ENCODE data around the gene GNG3. TPM values are rescaled to one million over a fixed set of nuclear protein-coding genes. Genes with fewer than 3 reads are reported as not detected.
"Not testable (repeated sequence)": the region's sequence is repeated elsewhere in the genome, so short reads cannot be mapped to it uniquely, and the experiment has no call there.

GNG3 gene
- total RNA-seq, 1 donor from 2014 or later: 20.0 TPM

DNA sequence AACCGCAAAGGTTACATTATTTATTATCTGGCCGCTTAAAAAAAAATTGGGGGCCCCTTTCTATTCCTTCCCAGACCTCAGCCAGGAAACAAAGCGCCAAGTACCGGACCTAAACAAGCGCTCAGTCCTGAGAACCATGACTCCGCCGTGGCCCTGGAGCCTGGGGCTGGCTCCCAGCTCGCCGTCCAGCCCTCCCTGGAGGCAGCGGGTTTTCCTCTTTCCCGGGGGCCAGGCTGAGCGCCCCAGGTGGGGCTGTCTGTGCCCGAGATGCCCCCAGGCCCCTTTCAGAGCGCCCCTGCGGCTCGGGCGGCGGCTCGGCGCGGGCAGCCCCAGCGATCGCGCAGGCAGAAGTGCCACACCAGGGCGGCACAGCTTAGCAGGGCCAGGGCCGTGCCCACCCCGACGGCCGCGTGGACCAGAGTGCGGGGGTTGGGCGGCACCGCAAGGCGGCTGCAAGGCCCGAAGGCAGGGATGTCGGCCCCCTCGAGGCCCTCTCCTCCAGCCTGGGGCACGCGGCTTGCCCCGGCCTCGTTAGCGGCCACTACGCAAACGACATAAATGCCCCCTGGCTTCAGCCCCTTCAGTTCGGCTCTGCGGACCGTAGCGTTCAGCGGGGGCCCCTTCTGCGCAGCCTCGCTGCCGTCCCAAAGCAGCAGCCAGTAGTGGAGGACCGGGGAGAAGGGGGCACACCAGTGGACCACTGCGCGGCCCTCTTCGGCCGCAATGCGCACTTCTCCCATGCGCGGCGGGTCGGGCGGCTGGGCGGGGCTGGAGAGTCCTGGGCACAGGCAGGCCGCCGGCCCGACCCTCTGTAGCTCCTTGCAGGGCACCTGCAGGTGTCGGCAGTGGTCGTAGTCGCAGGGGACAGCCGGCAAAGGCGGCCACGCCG, 19.7 kb upstream of the GNG3 start:
- FAIRE-seq (no peak), DNase-seq (ENCODE audit: low spot score in 2 of 2) (no peak)

DNA sequence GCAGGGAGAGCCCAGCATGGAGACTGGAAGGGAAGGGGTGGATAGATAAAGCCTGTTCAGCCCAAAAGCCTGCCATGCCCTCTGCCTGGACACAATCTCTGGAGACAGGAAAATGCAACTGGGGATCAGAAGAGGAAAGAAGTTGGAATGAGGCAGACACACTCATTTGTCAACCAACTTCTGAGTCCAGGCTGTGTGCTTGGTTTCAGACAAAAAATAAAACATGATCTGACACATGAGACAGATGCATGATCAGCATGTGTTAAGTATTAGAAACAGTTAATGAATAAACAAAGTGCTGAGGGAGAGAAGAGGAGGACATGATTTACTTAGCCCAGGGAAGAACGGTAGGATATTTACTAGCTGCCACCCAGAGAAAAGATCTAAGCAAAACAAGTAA, 19.0 kb upstream of the GNG3 start:
- no peak for DNase-seq (ENCODE audit: low spot score in 2 of 2)
- no peak for FAIRE-seq

DNA sequence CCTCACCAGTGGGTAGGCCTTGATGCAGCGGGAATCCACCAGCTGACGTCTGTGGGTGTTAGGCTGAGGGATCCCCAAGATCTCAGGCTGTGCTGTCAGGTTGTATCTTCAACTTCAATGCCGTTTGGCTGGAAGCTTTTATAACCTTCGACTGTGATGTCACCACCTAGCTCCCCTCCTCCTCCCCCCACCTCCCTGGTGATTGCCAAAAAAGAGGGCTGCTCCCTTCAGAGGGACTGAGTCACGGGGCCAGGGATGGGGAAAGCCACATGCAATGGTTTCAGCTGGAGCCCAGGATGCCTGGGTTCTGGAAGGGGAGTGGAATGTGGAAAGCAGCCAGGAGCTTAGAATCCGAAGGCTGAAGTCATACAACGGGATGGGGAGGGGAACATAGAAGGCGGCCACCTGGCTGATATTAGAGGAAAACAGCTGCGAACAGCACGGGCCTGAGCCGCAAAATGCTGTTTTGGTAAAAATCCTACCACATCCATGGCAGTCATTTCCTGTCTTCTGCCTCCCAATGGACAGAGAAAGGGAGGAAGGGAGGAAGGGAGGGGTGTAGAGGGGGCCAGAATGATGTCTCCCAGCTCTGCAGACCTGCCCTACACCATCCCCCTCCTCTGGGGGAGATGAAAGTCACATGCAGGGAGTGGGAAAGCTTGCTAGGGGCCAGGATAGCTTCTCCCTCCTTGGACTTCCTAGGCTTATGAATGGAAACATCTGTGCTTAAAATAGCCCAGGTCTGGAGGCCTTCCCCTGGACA, 17.9 kb upstream of the GNG3 start, which contains the start of gene LRRN4CL:
Gene LRRN4CL (minus strand): TSS at position 110 of the 763 bp plus-strand sequence. CDS start 1,022 bp downstream, outside the sequence.
- FAIRE-seq: no peak
- peak; percentile 14 to 70 for DNase-seq (ENCODE audit: low spot score in 2 of 2)

DNA sequence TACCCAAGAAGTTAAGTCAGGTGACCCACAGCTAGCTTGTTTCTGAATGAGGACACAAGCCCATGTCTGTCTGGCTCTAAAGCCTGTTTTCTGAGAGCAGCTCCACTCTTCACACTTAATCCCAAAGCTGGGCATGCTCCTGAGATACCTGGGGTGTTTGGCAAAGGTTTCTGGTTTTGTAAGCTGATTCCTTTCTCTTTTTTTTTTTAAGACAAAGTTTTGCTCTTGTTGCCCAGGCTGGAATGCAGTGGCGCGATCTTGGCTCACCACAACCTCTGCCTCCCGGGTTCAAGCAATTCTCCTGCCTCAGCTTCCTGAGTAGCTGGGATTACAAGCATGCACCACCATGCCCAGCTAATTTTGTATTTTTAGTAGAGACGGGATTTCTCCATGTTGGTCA, 13.9 kb upstream of the GNG3 start:
- DNase-seq (ENCODE audit: low spot score in 2 of 2); FAIRE-seq: not testable (repeated sequence)

DNA sequence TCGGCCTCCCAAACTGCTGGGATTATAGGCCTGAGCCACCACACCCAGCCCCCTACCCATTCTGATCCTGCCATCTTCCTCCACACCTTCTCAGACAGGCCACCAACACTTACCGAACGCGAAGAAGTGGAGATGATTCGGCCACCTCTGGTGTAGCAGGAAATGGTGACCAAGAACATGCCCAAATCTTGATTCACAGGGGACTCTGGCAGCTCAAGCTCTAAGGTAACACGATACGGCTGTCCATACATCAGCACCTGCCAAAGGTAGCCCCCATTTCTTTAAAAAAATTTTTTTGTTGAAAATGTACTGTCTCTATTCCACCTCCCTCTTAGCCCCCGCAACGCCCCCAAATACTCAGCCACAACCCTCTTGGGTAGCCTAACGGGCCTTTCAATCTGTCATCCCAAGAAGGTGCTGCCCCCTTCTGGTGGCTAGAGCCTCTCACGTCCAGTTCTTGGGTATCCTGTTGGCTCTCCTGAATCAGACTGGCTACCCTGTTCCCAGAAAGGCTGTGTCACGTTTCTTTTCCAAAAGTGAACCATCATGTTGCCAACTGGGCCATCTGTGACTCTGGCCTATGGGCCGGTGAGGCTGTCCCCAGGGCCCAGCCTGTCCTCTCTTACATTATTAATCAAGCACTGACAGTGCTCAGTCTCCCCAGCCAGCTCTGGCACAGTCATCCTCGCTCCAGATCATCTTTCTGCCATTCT, 12.9 kb upstream of the GNG3 start:
- FAIRE-seq (no peak), DNase-seq (ENCODE audit: low spot score in 2 of 2) (peak; percentile 59 to 75)

DNA sequence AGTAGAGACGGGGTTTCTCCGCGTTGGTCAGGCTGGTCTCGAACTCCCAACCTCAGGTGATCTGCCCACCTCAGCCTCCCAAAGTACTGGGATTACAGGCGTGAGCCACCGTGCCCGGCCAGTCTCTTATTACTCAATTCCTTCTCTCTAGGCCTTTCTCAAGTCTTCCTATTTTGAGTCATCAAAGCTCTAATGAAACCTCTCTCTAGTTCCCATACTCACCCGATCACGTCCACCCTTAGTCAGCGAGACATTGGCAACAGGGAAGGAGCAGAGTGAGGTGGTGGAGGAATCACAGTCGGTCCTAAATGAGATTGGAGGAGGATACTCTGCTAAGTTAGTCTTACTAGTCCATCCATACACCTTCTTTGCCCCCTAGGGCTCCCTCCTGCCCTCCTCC, 5.2 kb upstream of the GNG3 start:
- FAIRE-seq: no peak
- DNase-seq (ENCODE audit: low spot score in 2 of 2): no peak

DNA sequence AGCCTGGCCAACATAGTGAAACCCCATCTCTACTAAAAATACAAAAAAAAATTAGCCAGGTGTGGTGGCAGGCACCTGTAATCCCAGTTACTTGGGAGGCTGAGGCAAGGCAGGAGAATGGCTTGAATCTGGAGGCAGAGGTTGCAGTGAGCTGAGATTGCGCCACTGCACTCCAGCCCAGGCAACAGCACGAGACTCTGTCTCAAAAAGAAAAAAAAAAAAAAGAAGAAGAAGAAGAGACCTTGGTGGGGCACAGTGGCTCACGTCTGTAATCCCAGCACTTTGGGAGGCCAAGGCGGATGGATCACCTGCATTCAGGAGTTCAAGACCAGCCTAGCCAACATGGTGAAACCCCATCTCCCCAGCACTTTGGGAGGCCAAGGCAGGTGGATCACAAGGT, 3.6 kb upstream of the GNG3 start:
- not testable (repeated sequence) for FAIRE-seq; DNase-seq (ENCODE audit: low spot score in 2 of 2)

DNA sequence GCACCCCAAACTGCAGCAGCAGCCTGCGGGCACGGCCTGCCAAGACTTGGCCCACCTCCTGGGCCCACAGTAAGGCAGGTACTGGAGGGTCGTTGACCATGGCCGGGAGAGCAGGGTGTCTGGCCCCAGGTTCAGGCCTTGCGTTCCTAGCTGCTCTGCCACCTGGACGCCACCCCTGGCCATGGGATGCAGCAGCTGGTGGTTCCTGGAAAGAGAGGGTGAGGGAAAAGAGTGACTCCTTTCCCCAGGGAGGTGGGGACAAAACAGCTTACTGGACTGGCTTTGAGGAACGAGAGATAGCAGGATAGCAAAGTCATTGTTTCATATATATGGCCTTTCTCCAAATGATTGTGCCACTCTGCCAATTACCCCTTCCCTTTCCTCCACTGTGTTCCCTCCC, 2.1 kb upstream of the GNG3 start:
- no peak for FAIRE-seq

DNA sequence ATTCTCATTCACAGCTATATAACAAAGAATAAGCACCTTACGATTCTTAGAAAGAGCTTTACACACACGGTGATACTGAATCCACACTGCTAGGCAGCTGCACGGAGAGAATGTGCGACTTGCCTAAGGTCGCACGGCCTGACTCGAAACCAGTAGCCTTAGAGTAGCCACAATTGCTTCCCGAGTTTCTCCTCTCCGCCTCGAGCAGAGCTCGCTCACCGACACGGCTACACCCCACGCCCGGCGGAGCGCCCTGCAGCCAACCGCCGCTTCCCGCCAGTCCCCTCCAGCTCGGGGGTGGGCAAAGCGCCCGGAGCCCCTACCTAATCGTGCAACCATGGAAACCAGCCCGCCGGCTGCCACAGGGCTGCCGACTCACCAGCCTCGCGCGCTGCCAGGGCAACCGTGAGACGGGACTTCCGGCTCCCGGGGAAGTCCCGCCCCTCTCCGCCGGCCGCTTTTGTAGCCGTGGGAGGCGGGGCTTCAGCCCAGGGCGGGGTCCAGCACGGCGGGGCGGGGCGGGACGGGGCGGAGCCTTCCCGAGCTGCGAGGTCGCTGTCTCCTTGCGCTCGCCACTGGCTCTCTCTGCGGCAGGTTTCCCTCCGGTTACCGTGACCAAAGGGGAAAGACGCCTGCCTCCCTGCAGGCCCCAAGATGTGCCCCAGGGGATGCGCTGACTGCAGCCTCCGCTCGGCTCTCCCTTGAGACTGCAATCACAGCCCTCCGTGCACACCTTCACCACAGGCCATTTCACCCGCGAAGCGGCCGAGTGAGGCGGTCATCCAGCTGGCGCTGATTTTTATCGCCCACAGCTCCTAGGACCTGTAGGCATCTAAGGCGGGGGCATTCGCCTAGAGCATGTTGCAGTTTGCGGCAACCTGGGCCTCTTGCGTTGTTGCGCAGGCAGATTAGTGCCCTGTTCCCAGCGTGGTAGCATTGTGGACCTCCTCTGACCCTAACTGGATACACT, 1.3 kb upstream of the GNG3 start:
- FAIRE-seq (no peak), DNase-seq (ENCODE audit: low spot score in 2 of 2) (peak; percentile 93 to 97)

More for the DNA sequence above, 2.1 kb upstream of the GNG3 start:
- DNase-seq (ENCODE audit: low spot score in 2 of 2): no peak

DNA sequence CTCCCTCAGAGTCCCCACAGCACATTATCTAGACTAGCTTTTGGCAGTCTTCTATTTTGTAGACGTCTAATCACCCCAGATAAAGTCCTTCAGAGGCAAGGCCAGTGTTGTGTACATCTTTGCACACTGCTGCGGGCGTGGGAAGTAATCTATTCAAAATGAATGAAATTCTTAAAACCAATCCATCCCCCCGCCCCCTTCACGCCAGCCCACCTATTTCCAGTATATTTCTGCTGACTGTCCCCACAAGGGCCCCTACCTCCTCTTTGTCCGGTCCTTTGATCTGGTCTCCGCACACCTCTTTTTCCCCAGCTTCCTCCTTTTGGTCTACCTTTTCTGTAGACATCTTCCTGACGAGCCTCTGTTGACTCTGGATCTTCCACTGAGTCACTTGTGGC, 627 bp upstream of the GNG3 start:
- no peak for FAIRE-seq

DNA sequence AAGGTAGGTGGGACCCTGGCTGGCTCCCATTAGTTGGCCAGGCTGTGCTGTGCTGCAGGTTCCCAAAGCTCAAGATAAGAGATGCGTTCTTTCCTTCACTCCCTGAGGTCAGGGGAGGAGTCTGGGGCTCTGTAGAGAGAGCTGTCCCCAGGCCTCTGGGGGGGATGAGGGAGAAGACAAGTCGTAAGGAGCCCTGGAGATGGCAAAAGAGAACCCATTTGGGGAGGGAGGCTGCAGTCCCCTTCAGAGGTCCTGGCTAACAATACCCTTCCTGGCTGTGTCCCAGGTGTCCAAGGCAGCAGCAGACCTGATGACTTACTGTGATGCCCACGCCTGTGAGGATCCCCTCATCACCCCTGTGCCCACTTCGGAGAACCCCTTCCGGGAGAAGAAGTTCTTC, 916 bp downstream of the GNG3 start:
- DNase-seq (ENCODE audit: low spot score in 2 of 2): no peak
- no peak for FAIRE-seq

More for the DNA sequence above, 627 bp upstream of the GNG3 start:
- DNase-seq (ENCODE audit: low spot score in 2 of 2): no peak

DNA sequence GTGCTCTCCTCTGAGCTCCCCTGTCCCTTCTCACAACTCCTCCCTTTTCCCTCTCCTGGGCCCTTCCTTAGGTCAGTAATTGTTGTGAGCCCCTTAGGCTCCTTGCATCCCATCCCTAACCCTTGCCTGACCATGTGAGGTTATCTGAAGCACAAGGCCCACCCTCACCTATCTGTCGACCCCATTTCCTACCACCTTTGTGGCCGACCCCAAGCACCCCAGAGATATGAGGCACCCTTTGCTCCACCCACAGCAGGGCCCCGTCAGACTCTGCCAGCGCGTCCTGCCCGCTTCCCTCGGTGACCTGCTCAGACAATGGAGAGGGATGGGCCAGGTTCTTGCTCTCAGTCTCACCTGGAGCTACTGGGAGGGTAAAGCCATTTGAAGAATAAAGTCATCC, 1.3 kb downstream of the GNG3 start:
- FAIRE-seq (no peak), DNase-seq (ENCODE audit: low spot score in 2 of 2) (no peak)

DNA sequence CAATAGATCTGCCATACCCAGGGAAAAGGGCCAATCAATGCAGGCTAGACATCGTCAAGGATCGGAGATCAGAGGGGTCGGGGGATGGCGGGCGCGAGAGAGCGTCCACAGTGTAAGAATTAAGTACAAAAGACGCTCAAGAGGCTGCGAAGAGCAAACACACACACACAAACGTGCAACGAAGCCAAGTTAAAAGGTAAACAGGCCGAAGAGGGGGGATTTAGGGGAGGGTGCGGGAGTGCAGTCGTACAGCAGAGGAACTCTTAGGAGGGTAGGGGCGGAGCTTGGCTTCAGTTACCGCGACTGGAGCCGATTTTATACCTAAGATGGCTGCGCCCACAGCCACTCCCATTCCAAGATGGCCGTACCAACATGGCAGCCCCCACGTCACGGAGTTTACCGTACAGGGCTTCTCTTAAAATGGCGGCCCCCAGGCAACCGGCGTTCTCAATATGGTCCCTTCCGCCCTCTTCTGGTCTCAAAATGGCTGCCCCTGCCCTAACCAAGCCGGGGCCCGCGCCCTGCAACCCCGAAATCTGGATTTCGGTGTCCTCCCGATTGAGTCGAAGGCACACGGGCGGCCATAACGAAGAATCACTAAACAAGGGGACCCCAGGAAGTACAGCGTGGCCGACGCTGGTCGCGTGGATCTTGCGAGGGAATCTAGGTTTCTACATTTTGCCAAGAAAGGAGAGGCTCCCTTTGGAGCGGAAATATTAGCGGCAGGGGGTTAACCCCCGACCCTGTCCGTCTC, 1.9 kb downstream of the GNG3 start:
- no peak for FAIRE-seq
- DNase-seq (ENCODE audit: low spot score in 2 of 2): peak; percentile 84 to 86

DNA sequence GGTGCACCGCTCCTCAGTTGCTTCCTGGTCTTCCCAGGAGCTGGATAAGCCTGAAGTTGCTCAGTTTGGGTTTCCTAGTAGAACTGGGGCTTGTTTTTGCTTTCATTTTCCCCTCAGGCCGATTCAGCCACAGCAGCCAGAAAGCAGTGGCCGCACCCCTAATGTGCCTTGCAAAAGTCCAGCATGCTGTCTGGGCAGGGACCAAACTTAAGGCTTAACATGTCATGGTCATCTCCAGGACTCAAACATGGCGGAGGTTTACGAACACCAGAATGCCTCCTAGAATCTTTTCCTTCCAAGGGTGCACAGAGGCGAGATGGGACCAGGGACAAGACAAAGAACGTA, 2.5 kb downstream of the GNG3 start:
- DNase-seq (ENCODE audit: low spot score in 2 of 2) (no peak), FAIRE-seq (no peak)

DNA sequence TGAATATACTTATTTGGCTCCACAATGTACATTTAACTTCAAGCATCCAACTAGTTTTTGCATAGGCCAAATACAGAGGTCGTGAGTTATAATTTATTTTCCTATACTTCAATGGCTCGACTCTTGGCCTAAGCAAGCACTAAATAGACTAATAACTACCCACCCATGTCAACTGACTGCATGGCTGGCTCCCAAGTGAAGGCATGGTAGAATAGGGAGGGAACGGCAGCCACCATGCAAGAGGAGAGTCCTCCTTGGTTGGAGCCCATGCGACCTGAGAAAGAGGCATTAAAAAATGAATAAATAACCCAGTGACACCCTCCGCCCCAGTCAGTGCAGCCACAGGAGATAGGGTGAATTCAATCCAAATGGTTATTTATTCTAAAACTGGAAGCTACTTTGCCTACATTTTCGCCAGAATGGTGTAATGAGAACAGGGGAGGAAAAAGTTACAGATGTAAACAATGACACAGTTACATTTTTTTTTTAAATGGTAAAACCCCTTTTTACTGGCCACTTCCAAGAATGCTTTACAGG, 4.9 kb downstream of the GNG3 start:
- no peak for DNase-seq (ENCODE audit: low spot score in 2 of 2)
- no peak for FAIRE-seq

DNA sequence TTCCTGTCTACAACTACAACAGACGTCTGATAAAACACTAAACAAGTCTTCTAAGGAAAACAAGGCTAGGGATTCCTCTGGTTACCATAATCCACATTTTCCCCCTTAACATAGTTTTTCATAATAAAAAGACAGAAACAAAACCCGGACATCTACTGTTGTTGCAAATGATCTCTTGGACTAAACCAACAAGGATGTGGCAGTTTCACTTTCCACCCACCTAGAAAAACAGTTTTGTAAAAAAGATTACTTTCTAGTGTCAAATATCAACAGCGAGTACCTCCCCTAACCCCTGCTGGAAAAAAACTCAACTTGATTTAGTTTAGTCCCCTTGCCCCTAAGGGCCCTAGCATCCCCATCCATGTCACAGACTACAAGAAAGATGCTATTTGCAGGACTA, 5.4 kb downstream of the GNG3 start:
- DNase-seq (ENCODE audit: low spot score in 2 of 2) (no peak), FAIRE-seq (no peak)

DNA sequence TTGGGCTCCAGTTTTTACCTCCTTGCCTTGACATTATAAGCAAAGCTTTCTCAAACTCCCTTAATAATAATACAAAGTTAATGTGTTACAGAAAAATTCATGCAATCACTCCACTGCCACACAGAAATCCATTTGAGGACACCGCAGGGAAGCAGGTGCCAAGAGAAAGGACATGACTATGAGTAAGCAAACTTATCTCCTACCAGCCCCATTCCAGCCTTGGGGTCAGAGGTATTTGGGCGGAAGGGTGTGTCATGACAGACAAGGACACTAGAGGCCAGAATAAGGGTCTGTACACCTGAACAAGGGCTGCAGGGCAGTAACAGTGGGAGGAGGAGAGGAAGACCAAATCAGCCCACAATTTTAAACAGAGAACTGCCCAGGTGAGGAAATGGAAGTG, 5.9 kb downstream of the GNG3 start:
- no peak for FAIRE-seq
- DNase-seq (ENCODE audit: low spot score in 2 of 2): no peak

DNA sequence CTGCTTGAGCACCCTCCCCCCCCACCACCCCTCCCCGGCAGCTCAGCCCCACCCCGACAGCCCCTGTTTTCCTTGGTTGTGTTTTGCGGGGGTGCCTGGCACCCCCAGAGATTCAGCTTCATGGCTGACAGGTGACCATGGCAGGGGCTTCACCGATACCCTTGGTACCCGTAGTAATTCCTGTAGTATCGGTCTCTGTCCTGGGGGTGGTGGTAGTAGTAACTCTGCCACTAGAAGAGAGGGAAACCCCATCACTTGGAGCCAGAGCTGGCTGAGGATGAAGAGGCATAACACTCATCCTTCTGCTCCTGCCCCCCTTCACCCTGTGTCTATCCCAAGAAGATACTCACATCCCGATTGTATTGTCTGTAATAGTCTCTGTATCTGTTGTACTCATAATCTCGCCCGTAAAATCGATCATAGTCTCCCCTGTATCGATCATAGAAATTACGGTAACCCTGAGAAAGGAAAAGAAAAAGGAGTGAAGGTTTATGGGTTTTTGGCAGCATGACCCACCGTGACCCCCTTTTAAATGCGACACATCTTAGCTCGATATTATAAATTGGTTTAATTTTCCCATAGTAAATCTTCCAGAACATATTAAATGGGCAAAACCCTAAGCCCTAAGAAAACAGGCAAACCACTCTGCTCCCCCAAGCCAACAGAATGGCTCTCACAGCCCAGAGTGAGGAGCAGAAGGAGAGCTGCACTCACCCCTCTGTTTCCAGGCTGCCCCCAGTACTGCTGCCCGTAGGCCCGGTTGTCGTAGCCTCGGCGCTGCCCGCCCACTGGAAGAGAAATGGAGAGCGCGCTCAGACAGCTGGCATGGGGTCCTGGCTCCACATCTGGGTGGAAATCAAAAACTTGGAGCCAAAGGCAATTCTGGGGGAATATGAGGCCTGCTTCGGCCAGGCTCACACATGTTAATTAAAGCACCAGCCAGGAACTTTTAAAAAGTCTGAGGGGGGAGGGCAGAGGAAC, 8.0 kb downstream of the GNG3 start:
- DNase-seq (ENCODE audit: low spot score in 2 of 2) (no peak), FAIRE-seq (no peak)
